H1 (cell line): ENCODE data around the gene SLC36A4.

Experiments
- POLR2AphosphoS5 ChIP-seq: IDR thresholded peaks from 2 replicates; pipeline ENCODE4 v1.6.1; 2011; ENCODE audit warnings: low read depth, low read length
- YY1 ChIP-seq: IDR thresholded peaks from 2 replicates; pipeline ENCODE4 v1.6.1; 2011; ENCODE audit warnings: low read depth, mild to moderate bottlenecking, low read length
- TF ChIP-seq, protein P1 (sequence below), 3 experiments: IDR thresholded peaks; 1 replicate in 2 of 3; 2 replicates in 1 of 3; pipeline versions ENCODE4 v1.5.1 to v1.6.1; 2011; ENCODE audit warnings: low read length in 3 of 3, mild to moderate bottlenecking in 3 of 3, inconsistent platforms in 2 of 3, low read depth in 1 of 3, moderate library complexity in 1 of 3; ENCODE audit not compliant: insufficient read depth in 1 of 3; ENCODE audit errors: control extremely low read depth in 1 of 3

DNA sequence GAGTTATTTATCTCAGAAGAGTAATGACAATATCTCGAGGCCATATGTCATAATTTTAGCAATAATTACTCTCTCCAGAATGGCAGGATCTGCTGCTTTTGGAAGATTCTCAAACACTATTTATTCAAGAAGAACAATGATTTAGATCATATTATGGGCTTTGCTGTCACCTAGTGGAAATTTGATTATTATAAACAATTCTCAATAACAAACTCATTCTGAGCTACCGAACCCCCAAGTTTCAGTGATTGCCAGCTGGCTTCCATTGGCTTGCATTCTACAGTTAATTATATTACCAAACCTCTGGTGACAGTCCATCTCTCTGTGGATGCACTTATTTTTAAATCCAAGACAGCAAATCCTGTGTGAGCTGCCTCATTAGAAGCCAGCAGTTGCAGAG, 27.9 kb upstream of the SLC36A4 start:
- TF ChIP-seq, protein P1, sequence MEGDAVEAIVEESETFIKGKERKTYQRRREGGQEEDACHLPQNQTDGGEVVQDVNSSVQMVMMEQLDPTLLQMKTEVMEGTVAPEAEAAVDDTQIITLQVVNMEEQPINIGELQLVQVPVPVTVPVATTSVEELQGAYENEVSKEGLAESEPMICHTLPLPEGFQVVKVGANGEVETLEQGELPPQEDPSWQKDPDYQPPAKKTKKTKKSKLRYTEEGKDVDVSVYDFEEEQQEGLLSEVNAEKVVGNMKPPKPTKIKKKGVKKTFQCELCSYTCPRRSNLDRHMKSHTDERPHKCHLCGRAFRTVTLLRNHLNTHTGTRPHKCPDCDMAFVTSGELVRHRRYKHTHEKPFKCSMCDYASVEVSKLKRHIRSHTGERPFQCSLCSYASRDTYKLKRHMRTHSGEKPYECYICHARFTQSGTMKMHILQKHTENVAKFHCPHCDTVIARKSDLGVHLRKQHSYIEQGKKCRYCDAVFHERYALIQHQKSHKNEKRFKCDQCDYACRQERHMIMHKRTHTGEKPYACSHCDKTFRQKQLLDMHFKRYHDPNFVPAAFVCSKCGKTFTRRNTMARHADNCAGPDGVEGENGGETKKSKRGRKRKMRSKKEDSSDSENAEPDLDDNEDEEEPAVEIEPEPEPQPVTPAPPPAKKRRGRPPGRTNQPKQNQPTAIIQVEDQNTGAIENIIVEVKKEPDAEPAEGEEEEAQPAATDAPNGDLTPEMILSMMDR (IDR thresholded peaks at IDR 0.05; ENCODE audit: control extremely low read depth in 1 of 3, insufficient read depth in 1 of 3, low read depth in 1 of 3, low read length in 3 of 3): no peak; a peak in 1 of 4 replicates
- TF ChIP-seq YY1: no peak
- TF ChIP-seq POLR2AphosphoS5: no peak
